Superior temporal gyrus (tissue), 1 donor: ENCODE measurements around the gene TPCN1.

ENCODE experiments used
- DNase-seq: peaks from one replicate; pipeline ENCODE4 v3.0.0-alpha.2; 2016; ENCODE audit errors: extremely low spot score

TPCN1 gene

GRCh38 chr12:113261847-113262470 lies 40.7 kb downstream of the TPCN1 start:
- no peak for DNase-seq

GRCh38 chr12:113262710-113263109 lies 41.4 kb downstream of the TPCN1 start:
- DNase-seq: no peak

DNA sequence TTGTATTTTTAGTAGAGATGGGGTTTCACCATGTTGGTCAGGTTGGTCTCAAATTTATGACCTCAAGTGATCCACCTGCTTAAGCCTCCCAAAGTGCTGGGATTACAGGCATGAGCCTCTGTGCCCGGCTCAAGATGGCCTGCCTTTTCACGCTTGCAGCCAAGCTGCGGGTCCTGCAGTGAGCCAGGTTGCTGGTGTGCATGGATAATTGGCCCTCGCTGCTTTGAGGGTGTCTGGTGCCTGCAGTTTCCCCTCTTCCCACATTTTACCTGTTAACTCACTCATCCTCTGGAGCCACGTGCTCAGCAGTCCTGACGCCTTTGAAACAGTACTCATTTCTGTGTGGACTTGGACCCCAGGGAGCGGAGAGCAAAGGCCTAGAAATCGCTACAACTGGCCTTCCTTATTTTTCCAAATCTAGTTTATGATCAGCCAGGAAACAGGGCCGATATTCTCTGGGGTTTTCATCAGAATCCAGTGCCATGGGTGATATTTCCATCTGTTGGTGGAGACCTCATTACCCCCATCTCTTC lies 42.2 kb downstream of the TPCN1 start:
- DNase-seq: no peak

DNA sequence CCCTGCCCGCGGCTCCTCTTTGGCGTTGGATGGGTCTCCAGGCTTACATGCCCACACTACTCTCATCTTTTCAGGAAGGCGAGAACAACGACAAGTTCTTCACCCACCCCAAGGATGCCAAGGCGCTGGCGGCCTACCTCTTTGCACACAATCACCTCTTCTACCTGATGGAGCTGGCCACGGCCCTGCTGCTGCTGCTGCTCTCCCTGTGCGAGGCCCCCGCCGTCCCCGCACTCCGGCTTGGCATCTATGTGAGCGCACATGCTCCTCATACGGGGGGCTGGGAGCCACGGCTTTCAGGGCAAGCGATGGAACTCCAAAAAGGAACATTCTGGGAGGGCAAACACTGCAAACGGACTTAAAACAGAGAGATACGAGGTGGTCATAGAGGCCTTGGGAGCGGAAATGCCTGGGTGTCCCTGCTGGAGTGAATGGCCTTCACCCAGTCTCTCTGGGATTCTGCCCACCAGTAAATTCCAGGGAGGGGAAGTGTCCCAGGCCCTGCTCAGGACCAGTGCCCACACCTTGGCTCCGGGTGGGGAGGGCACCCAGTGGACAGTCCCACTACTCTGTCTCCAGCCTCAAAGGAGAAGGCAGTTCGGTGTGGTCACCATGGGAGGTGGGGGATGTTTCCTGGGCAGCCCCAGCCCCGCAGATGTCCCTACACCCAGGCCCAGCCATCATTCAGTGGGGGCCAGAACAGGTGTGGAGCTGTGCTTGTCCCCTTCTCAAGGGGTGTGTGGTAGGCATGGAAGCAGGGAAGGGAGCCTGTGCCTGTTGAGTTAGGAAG lies 45.0 kb downstream of the TPCN1 start:
- DNase-seq: no peak

DNA sequence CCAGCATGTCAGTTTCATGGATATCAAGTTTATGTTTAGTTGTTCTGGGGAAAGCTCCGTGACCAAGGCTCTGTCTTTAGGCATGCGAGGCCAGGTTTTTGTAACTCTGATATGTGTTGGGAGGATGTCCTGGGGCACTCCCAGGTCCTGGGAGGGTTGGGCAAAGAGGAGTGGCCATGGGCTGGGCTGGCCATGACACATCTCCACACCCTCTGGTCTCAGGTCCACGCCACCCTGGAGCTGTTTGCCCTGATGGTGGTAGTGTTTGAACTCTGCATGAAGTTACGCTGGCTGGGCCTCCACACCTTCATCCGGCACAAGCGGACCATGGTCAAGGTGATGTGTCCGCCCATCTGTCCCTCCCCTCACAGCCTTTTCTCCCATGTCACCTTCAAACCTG lies 46.4 kb downstream of the TPCN1 start:
- no peak for DNase-seq

DNA sequence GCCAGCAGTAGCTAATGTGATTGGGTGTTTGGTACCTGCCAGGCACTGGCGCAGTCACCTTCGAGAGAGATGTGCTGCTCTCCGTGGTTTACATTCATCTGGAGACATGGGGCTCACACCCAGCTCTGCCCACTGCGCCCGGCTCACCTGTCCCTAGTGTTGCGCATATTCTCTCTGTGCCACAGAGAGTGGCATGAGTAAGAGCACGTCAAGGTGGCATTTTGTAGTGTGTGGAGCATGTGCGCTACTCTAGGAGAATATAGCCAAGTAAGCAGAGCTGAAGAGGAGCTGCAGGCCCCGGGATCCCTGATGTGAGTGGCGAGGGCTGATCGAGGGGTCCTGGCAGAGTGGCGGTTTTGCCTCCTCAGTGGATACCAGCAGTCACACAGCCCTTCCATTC lies 46.9 kb downstream of the TPCN1 start:
- DNase-seq: no peak

DNA sequence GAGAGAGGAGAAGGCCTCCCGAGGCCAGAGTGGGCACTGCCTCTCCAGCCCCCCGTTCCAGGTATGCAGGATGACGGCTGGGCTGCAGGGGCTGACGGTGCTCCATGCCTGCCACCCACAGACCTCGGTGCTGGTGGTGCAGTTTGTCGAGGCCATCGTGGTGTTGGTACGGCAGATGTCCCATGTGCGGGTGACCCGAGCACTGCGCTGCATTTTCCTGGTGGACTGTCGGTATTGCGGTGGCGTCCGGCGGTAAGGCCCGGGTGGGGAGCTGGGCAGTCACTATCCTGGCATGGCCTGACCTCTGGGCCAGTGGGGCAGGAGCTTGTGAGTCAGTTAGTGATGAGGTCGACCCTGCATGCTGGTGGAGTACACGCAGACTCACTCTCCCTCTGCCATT lies 47.4 kb downstream of the TPCN1 start:
- no peak for DNase-seq

DNA sequence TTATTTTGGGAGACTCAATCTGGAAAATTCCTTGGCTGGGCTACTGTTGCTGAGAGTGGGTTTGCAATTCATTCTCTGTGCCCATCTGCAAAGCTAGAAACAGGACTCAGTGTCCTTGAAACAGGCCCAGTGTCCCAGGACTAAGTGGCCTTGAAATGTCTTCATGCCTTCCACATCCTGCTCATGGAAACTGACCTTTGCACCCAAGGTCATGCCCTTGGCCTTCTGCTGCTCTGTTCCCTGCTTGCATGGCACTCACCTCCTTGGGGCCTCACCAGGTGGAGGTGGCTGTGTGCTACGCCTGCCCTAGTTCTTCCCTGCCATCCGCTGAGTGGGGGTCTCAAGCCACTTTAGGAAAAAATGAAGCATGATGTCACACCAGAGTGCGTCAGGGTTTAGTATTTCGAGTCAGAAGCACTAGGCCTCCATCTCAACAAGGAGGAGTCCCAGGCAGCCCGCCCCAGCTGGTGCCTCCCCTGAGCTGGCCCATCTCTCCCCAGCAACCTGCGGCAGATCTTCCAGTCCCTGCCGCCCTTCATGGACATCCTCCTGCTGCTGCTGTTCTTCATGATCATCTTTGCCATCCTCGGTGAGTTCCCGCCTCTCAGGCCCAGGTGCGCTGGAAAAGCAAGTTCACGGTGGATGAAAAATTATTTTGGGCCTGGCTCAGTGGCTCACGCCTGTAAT lies 48.1 kb downstream of the TPCN1 start:
- no peak for DNase-seq

GRCh38 chr12:113270709-113271009 lies 49.4 kb downstream of the TPCN1 start:
- DNase-seq: no peak

DNA sequence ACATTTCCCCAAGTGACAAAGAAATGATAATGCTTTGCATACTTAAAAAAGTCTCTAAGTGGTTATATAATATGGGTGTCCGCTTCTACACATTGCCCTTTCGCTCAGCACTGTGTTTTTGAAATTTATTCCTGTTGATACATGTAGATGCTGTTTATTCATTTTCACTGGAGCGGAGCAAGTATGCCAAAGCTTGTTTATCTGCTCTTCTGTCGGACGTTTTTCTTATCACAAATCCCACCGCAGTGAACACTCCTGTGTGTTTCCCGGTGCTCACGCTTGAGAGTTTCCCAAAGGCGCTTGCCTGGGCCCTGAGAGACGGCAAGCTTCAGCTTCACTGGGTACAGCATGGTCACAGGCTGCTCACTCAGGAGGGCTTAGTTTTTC lies 50.2 kb downstream of the TPCN1 start:
- no peak for DNase-seq

GRCh38 chr12:113271853-113272561 lies 50.7 kb downstream of the TPCN1 start:
- peak; percentile 68 for DNase-seq

DNA sequence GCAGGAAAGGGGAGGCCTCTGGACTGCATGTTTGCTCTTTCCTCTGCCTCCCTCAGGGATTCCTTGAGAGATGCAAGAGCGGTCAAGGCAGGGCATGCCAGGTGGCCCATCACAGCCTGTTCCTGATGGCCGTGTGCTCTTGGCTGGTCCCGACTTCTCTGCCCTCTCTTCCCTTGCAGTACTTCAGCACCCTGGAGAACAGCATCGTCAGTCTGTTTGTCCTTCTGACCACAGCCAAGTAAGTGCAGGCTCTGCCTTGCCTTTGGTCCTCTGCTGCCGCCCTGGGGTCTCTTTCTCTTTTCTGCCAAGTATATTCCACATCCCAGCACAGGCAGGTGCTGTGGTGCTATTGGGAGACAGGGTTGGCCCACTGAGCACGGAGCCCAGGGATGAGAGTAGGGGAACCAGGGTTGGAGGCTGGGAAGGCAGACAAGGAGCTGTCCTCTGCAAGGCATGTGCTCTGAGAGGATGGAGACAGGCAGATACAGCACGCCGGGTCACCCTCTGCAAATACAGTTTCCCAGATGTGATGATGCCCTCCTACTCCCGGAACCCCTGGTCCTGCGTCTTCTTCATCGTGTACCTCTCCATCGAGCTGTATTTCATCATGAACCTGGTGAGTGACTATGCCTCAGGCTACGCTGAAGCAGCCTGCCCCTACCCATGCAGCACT lies 51.9 kb downstream of the TPCN1 start:
- DNase-seq: no peak

- no peak for DNase-seq
Observed at GRCh38 chr12:113274848-113275247, 53.6 kb downstream of the TPCN1 start.

DNA sequence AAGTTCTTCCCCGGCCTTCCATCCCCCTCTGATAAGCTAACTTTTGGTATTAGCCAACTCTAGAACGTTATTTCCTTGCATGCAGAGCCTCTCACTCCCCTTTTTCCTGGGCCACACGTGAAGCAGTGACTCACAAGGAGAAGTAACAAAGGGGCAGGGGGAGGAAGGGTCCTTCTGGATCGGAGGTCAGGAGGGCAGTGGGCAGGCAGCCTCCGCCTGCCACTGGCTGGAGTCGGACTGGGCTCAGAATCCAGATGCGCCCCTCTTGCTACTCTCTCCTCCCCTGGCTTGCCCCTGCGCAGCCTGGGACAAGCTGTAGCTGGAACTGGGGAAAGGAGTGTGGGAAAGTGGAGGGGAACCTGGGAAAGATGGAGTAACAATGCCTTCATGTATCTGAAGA lies 55.0 kb downstream of the TPCN1 start:
- no peak for DNase-seq

DNA sequence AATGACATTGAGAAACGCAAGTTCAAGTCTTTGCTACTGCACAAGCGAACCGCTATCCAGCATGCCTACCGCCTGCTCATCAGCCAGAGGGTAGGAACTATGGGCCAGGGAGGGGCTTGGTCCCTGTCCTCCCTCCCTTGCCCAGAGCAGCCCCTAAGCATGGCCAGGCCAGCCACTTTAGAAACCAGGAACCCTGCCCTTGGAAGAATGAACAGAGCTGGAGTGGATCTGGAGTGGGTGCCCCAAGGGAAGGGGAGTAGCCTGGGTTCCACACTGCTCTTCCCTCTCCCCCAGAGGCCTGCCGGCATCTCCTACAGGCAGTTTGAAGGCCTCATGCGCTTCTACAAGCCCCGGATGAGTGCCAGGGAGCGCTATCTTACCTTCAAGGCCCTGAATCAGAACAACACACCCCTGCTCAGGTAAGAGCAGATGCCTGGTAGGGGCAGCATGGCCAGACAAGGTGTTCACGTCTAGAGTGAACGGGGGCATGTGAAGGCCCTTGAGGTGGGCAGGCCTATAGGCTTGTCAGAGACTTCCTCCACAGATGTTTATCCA lies 55.8 kb downstream of the TPCN1 start:
- no peak for DNase-seq

DNA sequence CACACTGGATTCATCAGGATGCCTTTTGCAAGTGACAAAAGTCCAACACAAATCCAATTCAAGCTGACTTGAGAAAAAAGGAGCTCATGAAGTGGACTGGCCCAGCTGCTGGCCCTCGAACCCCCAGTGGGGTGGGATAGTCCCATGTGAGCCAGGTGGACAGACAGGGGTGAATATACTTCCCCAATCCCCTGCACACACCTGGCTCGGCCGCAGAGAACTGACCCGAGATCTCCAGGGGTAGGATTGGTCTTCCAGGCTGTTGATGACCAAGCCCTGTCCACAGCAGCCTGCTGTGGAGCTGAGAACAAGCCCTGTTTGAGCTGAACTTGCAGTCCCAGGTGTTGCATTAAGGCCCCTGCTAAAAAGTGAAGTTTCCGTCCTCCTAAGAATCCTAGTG lies 56.2 kb downstream of the TPCN1 start:
- DNase-seq: no peak

- no peak for DNase-seq
Observed at GRCh38 chr12:113278141-113278540, 56.9 kb downstream of the TPCN1 start.

GRCh38 chr12:113278633-113279032 lies 57.4 kb downstream of the TPCN1 start:
- no peak for DNase-seq

GRCh38 chr12:113284751-113285150 lies 63.5 kb downstream of the TPCN1 start:
- DNase-seq: no peak

GRCh38 chr12:113285679-113286610 lies 64.7 kb downstream of the TPCN1 start:
- no peak for DNase-seq
